ENCODE measurements around the gene PDX1. TPM values are rescaled to one million over a fixed set of nuclear protein-coding genes. Genes with fewer than 3 reads are reported as not detected.
A peak's percentile ranks its signal among the peaks of the same experiment; 100 is the strongest.

PDX1 gene
- total and polyA plus RNA-seq, 2 of the 13 experiments (the other 11 are each of a cell fraction or from before 2014, with no cell fraction given) = 0.07 TPM; not detected in 1

- no peak for TF ChIP-seq DZIP1 (CRISPR knock-in tag; IDR thresholded peaks at IDR 0.05)
- no peak for TF ChIP-seq NRL (CRISPR knock-in tag; IDR thresholded peaks at IDR 0.05; ENCODE audit: borderline replicate concordance)
- TF ChIP-seq ZNF749 (CRISPR knock-in tag; IDR thresholded peaks at IDR 0.05; ENCODE audit: borderline replicate concordance) = peak; percentile 88; the same call in 1 of the 2 replicates
- TF ChIP-seq SATB2 (CRISPR knock-in tag; IDR thresholded peaks at IDR 0.05) = no peak
- TF ChIP-seq ZNF629 (CRISPR knock-in tag; conservative IDR thresholded peaks at IDR 0.05) = 0 out of 2 replicates have a peak, but pooled peaks have one; percentile 6
- TF ChIP-seq RORA (CRISPR knock-in tag; IDR thresholded peaks at IDR 0.05) = no peak
- TF ChIP-seq ZBTB49 (CRISPR knock-in tag; IDR thresholded peaks at IDR 0.05; ENCODE audit: borderline replicate concordance) = no peak
- TF ChIP-seq ZNF224 (CRISPR knock-in tag; IDR thresholded peaks at IDR 0.05) = peak; percentile 42; the same call in 1 of the 2 replicates
- TF ChIP-seq ZNF589 (CRISPR knock-in tag; conservative IDR thresholded peaks at IDR 0.05) = peak; percentile 23; the same call in 1 of the 2 replicates
- peak; percentile 54; the same call in 1 of the 2 replicates for TF ChIP-seq CSRNP1 (CRISPR knock-in tag; IDR thresholded peaks at IDR 0.05)
- no peak for TF ChIP-seq E2F2 (CRISPR knock-in tag; IDR thresholded peaks at IDR 0.05; ENCODE audit: borderline replicate concordance)
- 0 out of 2 replicates have a peak, but pooled peaks have one; percentile 23 for TF ChIP-seq REL (CRISPR knock-in tag; conservative IDR thresholded peaks at IDR 0.05)
- TF ChIP-seq ZNF230 (CRISPR knock-in tag; IDR thresholded peaks at IDR 0.05) = peak; percentile 68; the same call in 1 of the 2 replicates
- 0 out of 2 replicates have a peak, but pooled peaks have one; percentile 16 for TF ChIP-seq MNT (IDR thresholded peaks at IDR 0.05)
- 0 out of 2 replicates have a peak, but pooled peaks have one; percentile 24 for TF ChIP-seq ZNF576 (CRISPR knock-in tag; IDR thresholded peaks at IDR 0.05)
- TF ChIP-seq MTF2 (CRISPR knock-in tag; IDR thresholded peaks at IDR 0.05; ENCODE audit: borderline replicate concordance) = peak; percentile 57; the same call in 1 of the 2 replicates
These were observed 40.8 kb downstream of the PDX1 start (continued) for GRCh38 chr13:27960362-27961226.
